Neural cell (in vitro differentiated cells): ENCODE data around the gene CETP.

Experiments
- CTCF ChIP-seq: fragments of 450-650 bp; IDR thresholded peaks from 2 replicates; pipeline ENCODE4 v1.5.1; 2014; ENCODE audit warnings: antibody characterized with exemption, mild to moderate bottlenecking, moderate library complexity; ENCODE audit not compliant: poor library complexity, severe bottlenecking
- EZH2 ChIP-seq: fragments of 200-600, 300-800 bp; shearing (Covaris generic), sonication (generic); IDR thresholded peaks from 2 replicates; pipeline ENCODE4 v1.6.1; 2014; ENCODE audit warnings: antibody characterized with exemption, low read length, borderline replicate concordance, mild to moderate bottlenecking; ENCODE audit not compliant: insufficient read depth, poor library complexity, severe bottlenecking
- POLR2AphosphoS5 ChIP-seq: IDR thresholded peaks from 2 replicates; pipeline ENCODE4 v1.6.1; 2012
- RAD21 ChIP-seq: fragments of 450-650 bp; conservative IDR thresholded peaks from 2 replicates; pipeline ENCODE4 v1.6.1; 2014; ENCODE audit warnings: antibody characterized with exemption, mild to moderate bottlenecking, moderate library complexity
- SMC3 ChIP-seq: fragments of 450-650 bp; conservative IDR thresholded peaks from 2 replicates; pipeline ENCODE4 v1.6.1; 2014; ENCODE audit warnings: antibody characterized with exemption, mild to moderate bottlenecking, moderate library complexity; ENCODE audit not compliant: poor library complexity

GRCh38 chr16:56947604-56947995, 14.2 kb upstream of the CETP start:
- TF ChIP-seq CTCF (no peak), POLR2AphosphoS5 (no peak), EZH2 (no peak), RAD21 (no peak), SMC3 (no peak)
